ENCODE data around the gene COL7A1. TPM values are rescaled to one million over a fixed set of nuclear protein-coding genes. Genes with fewer than 3 reads are reported as not detected.

The COL7A1 gene
- total and polyA plus RNA-seq, 12 donors, result 0.35 to 66.9 (median 3.1) TPM

GRCh38 chr3:48576647-48577046 is 18.5 kb downstream of the COL7A1 start:
- no peak for DNase-seq
- Histone ChIP-seq H3K4me3 (no peak overlapping the region), H3K9me3 (replicated peaks in 1 of 3) (no peaks in the 10 kb centered on the region), H3K36me3 (replicated peaks in 1 of 2) (no peaks in the 10 kb centered on the region), H3K27me3 (no peaks in the 10 kb centered on the region), H3K27ac (no peak overlapping the region), H3K4me1 (replicated peaks in 1 of 2) (no peaks in the 10 kb centered on the region)
- intact Hi-C loops (cut with DNase I), result no loop called here
- TF ChIP-seq POLR2A (IDR thresholded peaks at IDR 0.05) (no peak), CTCF (IDR thresholded peaks at IDR 0.05) (no peak)
- WGBS, 4 donors, result 80 to 92% (median 85%) methylated on average over 1 to 4 of the region's 4 CpGs

- intact Hi-C loops (cut with DNase I), result no loop called here
- WGBS, 4 donors, result 84 to 89% (median 87%) methylated on average over 7 to 17 of the region's 17 CpGs
- no peaks in the 10 kb centered on the region for H3K9me3 ChIP-seq (replicated peaks in 1 of 3)
- H3K27ac ChIP-seq, result no peak overlapping the region
- no peak for TF ChIP-seq CTCF (IDR thresholded peaks at IDR 0.05)
- no peak for TF ChIP-seq POLR2A (IDR thresholded peaks at IDR 0.05)
- DNase-seq, result no peak
- no peaks in the 10 kb centered on the region for H3K36me3 ChIP-seq (replicated peaks in 1 of 2)
- H3K4me1 ChIP-seq (replicated peaks in 1 of 2), result no peaks in the 10 kb centered on the region
- H3K4me3 ChIP-seq, result no peak overlapping the region
- no peaks in the 10 kb centered on the region for H3K27me3 ChIP-seq
These were observed 19.8 kb downstream of the COL7A1 start for GRCh38 chr3:48575366-48575765.

- H3K27ac ChIP-seq, result no peak overlapping the region
- H3K9me3 ChIP-seq (replicated peaks in 1 of 3), result no peaks in the 10 kb centered on the region
- intact Hi-C loops (cut with DNase I), result no loop called here
- H3K4me1 ChIP-seq (replicated peaks in 1 of 2), result no peaks in the 10 kb centered on the region
- no peaks in the 10 kb centered on the region for H3K36me3 ChIP-seq (replicated peaks in 1 of 2)
- no peak overlapping the region for H3K4me3 ChIP-seq
- H3K27me3 ChIP-seq, result no peaks in the 10 kb centered on the region
- 90 to 100% (median 95%) methylated on average over 5 to 10 of the region's 10 CpGs for WGBS, 4 donors
- TF ChIP-seq POLR2A (IDR thresholded peaks at IDR 0.05) (no peak), CTCF (IDR thresholded peaks at IDR 0.05) (no peak)
- DNase-seq, result no peak
These were observed 21.1 kb downstream of the COL7A1 start for GRCh38 chr3:48573973-48574585.

DNA sequence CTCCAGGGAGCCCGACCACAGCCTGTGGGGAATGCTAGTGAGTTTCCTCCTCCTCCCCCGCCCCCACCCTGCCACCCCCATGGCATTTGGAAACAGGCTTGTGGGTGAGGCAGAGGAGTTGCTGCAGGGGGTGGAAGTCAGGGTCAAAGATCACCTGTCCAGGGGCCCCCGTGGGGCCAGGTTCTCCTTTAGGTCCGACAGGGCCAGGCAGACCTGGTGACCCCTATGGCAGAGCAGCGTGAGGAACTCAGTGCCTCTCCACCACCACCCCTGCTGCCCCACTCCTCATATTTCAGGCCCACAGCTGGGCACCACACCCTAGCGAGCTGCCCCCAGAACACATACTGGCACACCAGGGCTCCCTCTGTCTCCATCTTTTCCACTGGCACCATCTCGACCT is 22.6 kb downstream of the COL7A1 start:
- no peaks in the 10 kb centered on the region for H3K9me3 ChIP-seq (replicated peaks in 1 of 3)
- H3K27me3 ChIP-seq, result no peaks in the 10 kb centered on the region
- intact Hi-C loops (cut with DNase I), result no loop called here
- no peaks in the 10 kb centered on the region for H3K36me3 ChIP-seq (replicated peaks in 1 of 2)
- no peak for DNase-seq
- no peak overlapping the region for H3K4me3 ChIP-seq
- H3K27ac ChIP-seq, result no peak overlapping the region
- TF ChIP-seq POLR2A (IDR thresholded peaks at IDR 0.05) (no peak), CTCF (IDR thresholded peaks at IDR 0.05) (no peak)
- WGBS, 4 donors, result 88 to 100% (median 93%) methylated on average over 4 to 7 of the region's 7 CpGs
- H3K4me1 ChIP-seq (replicated peaks in 1 of 2), result no peaks in the 10 kb centered on the region

Data from adrenal gland (tissue), 12 donors.